ENCODE measurements around the gene CHST8.
A peak's percentile ranks its signal among the peaks of the same experiment; 100 is the strongest.

CHST8 gene

GRCh38 chr19:33773704-33774624, 152.2 kb downstream of the CHST8 start:
- DNase-seq = no peak

- DNase-seq = no peak
Measured at GRCh38 chr19:33774751-33775150, 153.0 kb downstream of the CHST8 start.

- no peak for DNase-seq
Measured at GRCh38 chr19:33775731-33776487, 154.2 kb downstream of the CHST8 start.

- no peak for DNase-seq
Measured at GRCh38 chr19:33777351-33777750, 155.6 kb downstream of the CHST8 start.

- DNase-seq = no peak
Measured at GRCh38 chr19:33777753-33778088, 156.0 kb downstream of the CHST8 start.

- DNase-seq = peak; percentile 75
Measured at GRCh38 chr19:33778089-33778791, 156.5 kb downstream of the CHST8 start.

GRCh38 chr19:33779849-33780248, 158.1 kb downstream of the CHST8 start:
- no peak for DNase-seq

GRCh38 chr19:33780251-33780650, 158.5 kb downstream of the CHST8 start:
- no peak for DNase-seq

GRCh38 chr19:33780746-33781145, 159.0 kb downstream of the CHST8 start:
- no peak for DNase-seq

GRCh38 chr19:33781415-33781935, 159.7 kb downstream of the CHST8 start:
- DNase-seq = no peak

- DNase-seq = no peak
Measured at GRCh38 chr19:33781996-33782395, 160.2 kb downstream of the CHST8 start.

GRCh38 chr19:33784432-33784831, 162.7 kb downstream of the CHST8 start:
- no peak for DNase-seq

GRCh38 chr19:33785795-33786194, 164.0 kb downstream of the CHST8 start:
- DNase-seq = no peak

- DNase-seq = no peak
Measured at GRCh38 chr19:33788676-33789075, 166.9 kb downstream of the CHST8 start.

GRCh38 chr19:33789344-33789743, 167.6 kb downstream of the CHST8 start:
- DNase-seq = no peak

GRCh38 chr19:33794683-33795369, 173.1 kb downstream of the CHST8 start:
- peak; percentile 46 for DNase-seq

- DNase-seq = peak; percentile 73
Measured at GRCh38 chr19:33795370-33796163, 173.8 kb downstream of the CHST8 start.

GRCh38 chr19:33796164-33796875, 174.6 kb downstream of the CHST8 start, which contains the start of gene KCTD15:
KCTD15 (plus strand) TSS chr19:33796870; CDS start chr19:33800455, 3,585 bp downstream.
- DNase-seq = no peak

GRCh38 chr19:33797802-33798671, 176.3 kb downstream of the CHST8 start:
- peak; percentile 64 for DNase-seq

GRCh38 chr19:33798681-33799111, 176.9 kb downstream of the CHST8 start:
- DNase-seq = no peak

Measured in NCI-H748 treated with DMSO at 0.1 percent for 48 hours (cell line).